CD4-positive, alpha-beta T cell treated with Interleukin-17A for 4 hours (primary cell): Measurements from ENCODE around the gene IGFBP1.

Source experiments
- DNase-seq: peaks from one replicate; pipeline ENCODE4 v3.0.0-alpha.2; 2020; ENCODE audit warnings: mixed read lengths

Gene IGFBP1

GRCh38 chr7:45940237-45940781 is 52.0 kb downstream of the IGFBP1 start:
- peak; percentile 35 for DNase-seq

- DNase-seq = no peak
These were observed 52.7 kb downstream of the IGFBP1 start for GRCh38 chr7:45940939-45941338.
